Endothelial cell of umbilical vein (primary cell): ENCODE measurements around the gene NOP9.

Source experiments
- CTCF ChIP-seq, 2 donors: IDR thresholded peaks; 1 replicate in 1 of 2; 2 replicates in 1 of 2; pipeline ENCODE4 v1.5.1; 2011; ENCODE audit warnings: low read length in 2 of 2, mild to moderate bottlenecking in 2 of 2, moderate library complexity in 2 of 2, control low read depth in 1 of 2, inconsistent platforms in 1 of 2, low read depth in 1 of 2; ENCODE audit not compliant: insufficient read depth in 1 of 2; ENCODE audit errors: extremely low read depth in 1 of 2
- EZH2 ChIP-seq: IDR thresholded peaks from 2 replicates; pipeline ENCODE4 v1.6.1; 2012; ENCODE audit warnings: borderline replicate concordance, low read depth, mild to moderate bottlenecking, moderate library complexity, low read length, inconsistent platforms; ENCODE audit not compliant: severe bottlenecking
- FOS ChIP-seq: IDR thresholded peaks from 2 replicates; pipeline ENCODE4 v1.6.1; 2011; ENCODE audit warnings: mild to moderate bottlenecking, low read length, moderate library complexity, borderline replicate concordance; ENCODE audit not compliant: insufficient read depth
- GATA2 ChIP-seq: IDR thresholded peaks from 2 replicates; pipeline ENCODE4 v1.7.0; 2011; ENCODE audit warnings: low read depth, mild to moderate bottlenecking, moderate library complexity, mixed read lengths, low read length; ENCODE audit not compliant: insufficient read length, insufficient read depth
- JUN ChIP-seq: IDR thresholded peaks from 2 replicates; pipeline ENCODE4 v1.6.1; 2011; ENCODE audit warnings: borderline replicate concordance, low read depth; ENCODE audit not compliant: insufficient read length, insufficient read depth
- MAX ChIP-seq: IDR thresholded peaks from 2 replicates; pipeline ENCODE4 v1.6.1; 2011; ENCODE audit not compliant: insufficient read depth, insufficient read length
- MYC ChIP-seq: IDR thresholded peaks from one replicate; pipeline ENCODE4 v1.6.1; 2011; ENCODE audit warnings: mild to moderate bottlenecking, low read depth, low read length
- POLR2A ChIP-seq: IDR thresholded peaks from 2 replicates; pipeline ENCODE4 v1.6.1; 2012; ENCODE audit warnings: low read depth, mild to moderate bottlenecking, control low read depth, low read length
- POLR2AphosphoS5 ChIP-seq: IDR thresholded peaks from 2 replicates; pipeline ENCODE4 v1.6.1; 2012; ENCODE audit warnings: low read depth, mild to moderate bottlenecking, control low read depth, low read length, moderate library complexity; ENCODE audit not compliant: insufficient read depth

- no peak for TF ChIP-seq CTCF (IDR thresholded peaks at IDR 0.05; ENCODE audit: extremely low read depth in 1 of 2, insufficient read depth in 1 of 2, low read depth in 1 of 2, low read length in 2 of 2)
- no peak for TF ChIP-seq EZH2
- TF ChIP-seq POLR2A, result no peak
- TF ChIP-seq MAX, result no peak
- no peak for TF ChIP-seq POLR2AphosphoS5
- TF ChIP-seq JUN, result no peak
- no peak for TF ChIP-seq MYC
- TF ChIP-seq FOS, result no peak
- TF ChIP-seq GATA2, result no peak
Observed at GRCh38 chr14:24309538-24310264, 10.1 kb downstream of the NOP9 start, which contains the start of gene LTB4R2.
